Loucy (cell line): ENCODE measurements around the gene CLMN.

Source experiments
- EZH2phosphoT487 ChIP-seq: fragments of 200-600 bp; IDR thresholded peaks from 2 replicates; pipeline ENCODE4 v1.6.1; 2018; ENCODE audit warnings: antibody characterized with exemption, mild to moderate bottlenecking, moderate library complexity, borderline replicate concordance
- TF ChIP-seq, protein P1 (sequence below): fragments of 200-600 bp; sonication (generic); conservative IDR thresholded peaks from 2 replicates; pipeline ENCODE4 v1.5.1; 2014; ENCODE audit warnings: mild to moderate bottlenecking, antibody characterized with exemption, low read length

DNA sequence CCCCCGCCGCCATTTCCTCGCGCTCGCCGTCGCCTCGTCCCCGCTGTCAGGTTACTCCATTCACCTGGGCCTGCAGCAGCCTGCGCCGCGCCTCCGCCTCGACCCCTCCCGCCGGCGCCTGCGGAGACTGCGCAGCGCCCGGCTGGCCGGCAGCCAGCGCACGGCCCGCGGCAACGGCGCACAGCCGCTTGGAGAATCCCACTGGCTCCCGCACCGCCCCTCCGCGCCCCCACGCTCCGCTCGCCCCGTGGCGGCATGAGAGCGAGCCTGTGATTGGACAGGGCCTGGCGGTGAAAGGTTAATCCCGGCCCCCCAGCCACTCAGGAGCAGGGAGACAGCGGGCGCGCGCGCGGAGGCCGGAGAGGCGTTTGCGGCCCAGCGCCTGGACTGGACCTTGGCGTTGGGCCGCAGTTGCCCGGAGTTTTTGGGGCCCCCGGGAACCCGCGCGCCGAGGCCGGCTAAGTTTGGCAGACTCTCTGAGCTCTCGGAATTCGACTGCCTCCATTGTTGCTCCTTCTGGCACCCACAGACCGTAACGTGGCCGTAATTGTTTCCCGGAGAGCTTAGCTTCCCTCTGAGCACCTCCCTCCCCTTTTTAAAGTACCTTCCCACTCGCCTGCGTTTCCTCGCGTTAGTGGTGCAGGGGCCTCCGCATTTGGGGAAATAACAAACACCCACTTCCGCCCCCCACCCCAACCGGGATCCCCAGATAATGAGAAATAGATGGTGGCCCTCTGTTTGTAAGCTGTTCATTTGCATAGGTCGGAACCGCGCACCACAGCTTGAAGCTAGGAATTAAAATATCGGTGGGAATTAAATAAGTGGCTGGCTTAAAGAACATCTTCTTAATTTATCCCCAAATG lies 162.2 kb downstream of the CLMN start, which contains the start of gene DICER1:
- TF ChIP-seq, protein P1, sequence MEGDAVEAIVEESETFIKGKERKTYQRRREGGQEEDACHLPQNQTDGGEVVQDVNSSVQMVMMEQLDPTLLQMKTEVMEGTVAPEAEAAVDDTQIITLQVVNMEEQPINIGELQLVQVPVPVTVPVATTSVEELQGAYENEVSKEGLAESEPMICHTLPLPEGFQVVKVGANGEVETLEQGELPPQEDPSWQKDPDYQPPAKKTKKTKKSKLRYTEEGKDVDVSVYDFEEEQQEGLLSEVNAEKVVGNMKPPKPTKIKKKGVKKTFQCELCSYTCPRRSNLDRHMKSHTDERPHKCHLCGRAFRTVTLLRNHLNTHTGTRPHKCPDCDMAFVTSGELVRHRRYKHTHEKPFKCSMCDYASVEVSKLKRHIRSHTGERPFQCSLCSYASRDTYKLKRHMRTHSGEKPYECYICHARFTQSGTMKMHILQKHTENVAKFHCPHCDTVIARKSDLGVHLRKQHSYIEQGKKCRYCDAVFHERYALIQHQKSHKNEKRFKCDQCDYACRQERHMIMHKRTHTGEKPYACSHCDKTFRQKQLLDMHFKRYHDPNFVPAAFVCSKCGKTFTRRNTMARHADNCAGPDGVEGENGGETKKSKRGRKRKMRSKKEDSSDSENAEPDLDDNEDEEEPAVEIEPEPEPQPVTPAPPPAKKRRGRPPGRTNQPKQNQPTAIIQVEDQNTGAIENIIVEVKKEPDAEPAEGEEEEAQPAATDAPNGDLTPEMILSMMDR = no peak
- no peak for TF ChIP-seq EZH2phosphoT487
